Peyer's patch (tissue), 4 donors: ENCODE data around the gene LYRM9.

Experiments
- POLR2A ChIP-seq, 2 donors: fragments of 450-650 bp; IDR thresholded peaks; one replicate each; pipeline ENCODE4 v1.5.1; 2017; ENCODE audit warnings: antibody characterized with exemption in 2 of 2, mild to moderate bottlenecking in 2 of 2, moderate library complexity in 2 of 2
- TF ChIP-seq, protein P1 (sequence below), 6 experiments: fragments of 450-650 bp in 4 of 6; fragments of 200-600 bp in 2 of 6; sonication (generic) in 1 of 6; IDR thresholded peaks; one replicate each; pipeline ENCODE4 v1.5.1; 2017 to 2019; ENCODE audit warnings: antibody characterized with exemption in 6 of 6, mild to moderate bottlenecking in 3 of 6, moderate library complexity in 1 of 6

DNA sequence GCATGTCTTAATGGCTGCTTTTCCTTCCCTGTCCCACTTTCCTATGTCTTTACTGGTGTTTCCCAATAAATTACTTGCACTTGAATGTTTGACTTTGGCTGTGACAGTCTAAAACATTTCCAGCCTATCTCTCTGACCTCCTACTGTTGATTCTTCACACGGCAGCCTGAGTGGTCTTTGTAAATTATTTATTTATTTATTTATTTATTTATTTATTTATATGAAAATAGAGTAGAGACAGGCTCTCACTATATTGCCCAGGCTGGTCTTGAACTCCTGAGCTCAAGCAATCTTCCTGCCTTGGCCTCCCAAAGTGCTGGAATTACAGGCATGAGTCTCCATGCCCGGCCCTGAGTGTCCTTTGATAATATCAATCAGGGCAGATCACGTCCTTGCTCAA is 28.4 kb upstream of the LYRM9 start:
- no peak for TF ChIP-seq POLR2A (IDR thresholded peaks at IDR 0.05)
- TF ChIP-seq, protein P1, sequence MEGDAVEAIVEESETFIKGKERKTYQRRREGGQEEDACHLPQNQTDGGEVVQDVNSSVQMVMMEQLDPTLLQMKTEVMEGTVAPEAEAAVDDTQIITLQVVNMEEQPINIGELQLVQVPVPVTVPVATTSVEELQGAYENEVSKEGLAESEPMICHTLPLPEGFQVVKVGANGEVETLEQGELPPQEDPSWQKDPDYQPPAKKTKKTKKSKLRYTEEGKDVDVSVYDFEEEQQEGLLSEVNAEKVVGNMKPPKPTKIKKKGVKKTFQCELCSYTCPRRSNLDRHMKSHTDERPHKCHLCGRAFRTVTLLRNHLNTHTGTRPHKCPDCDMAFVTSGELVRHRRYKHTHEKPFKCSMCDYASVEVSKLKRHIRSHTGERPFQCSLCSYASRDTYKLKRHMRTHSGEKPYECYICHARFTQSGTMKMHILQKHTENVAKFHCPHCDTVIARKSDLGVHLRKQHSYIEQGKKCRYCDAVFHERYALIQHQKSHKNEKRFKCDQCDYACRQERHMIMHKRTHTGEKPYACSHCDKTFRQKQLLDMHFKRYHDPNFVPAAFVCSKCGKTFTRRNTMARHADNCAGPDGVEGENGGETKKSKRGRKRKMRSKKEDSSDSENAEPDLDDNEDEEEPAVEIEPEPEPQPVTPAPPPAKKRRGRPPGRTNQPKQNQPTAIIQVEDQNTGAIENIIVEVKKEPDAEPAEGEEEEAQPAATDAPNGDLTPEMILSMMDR (IDR thresholded peaks at IDR 0.05): no peak
